GM12874 (cell line): ENCODE data around the gene EXOC1L.

Experiments
- TF ChIP-seq, protein P1 (sequence below): IDR thresholded peaks from 2 replicates; pipeline ENCODE4 v1.5.1; 2011; ENCODE audit warnings: low read depth, mild to moderate bottlenecking, control low read depth, low read length, moderate library complexity; ENCODE audit not compliant: insufficient read depth

EXOC1L gene

DNA sequence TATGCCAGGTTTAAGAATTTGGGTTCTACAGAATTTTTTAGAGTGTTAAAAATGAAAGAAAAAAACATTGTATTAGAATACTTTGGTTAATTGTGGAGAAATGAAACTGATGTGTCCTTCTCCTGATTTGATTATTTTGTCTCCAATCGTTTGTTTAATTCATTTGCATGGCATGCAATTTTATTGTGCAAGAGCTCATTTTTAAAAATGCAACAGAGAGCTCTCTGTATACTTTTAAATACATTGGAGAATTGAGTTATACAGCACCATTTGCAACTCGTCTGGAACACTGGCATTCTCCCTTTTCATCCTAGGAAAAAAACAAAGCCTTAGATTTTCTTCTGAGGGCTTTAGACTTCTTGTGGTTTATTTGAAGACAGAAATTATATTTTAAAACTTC is 689 bp downstream of the EXOC1L start:
- TF ChIP-seq, protein P1, sequence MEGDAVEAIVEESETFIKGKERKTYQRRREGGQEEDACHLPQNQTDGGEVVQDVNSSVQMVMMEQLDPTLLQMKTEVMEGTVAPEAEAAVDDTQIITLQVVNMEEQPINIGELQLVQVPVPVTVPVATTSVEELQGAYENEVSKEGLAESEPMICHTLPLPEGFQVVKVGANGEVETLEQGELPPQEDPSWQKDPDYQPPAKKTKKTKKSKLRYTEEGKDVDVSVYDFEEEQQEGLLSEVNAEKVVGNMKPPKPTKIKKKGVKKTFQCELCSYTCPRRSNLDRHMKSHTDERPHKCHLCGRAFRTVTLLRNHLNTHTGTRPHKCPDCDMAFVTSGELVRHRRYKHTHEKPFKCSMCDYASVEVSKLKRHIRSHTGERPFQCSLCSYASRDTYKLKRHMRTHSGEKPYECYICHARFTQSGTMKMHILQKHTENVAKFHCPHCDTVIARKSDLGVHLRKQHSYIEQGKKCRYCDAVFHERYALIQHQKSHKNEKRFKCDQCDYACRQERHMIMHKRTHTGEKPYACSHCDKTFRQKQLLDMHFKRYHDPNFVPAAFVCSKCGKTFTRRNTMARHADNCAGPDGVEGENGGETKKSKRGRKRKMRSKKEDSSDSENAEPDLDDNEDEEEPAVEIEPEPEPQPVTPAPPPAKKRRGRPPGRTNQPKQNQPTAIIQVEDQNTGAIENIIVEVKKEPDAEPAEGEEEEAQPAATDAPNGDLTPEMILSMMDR: no peak

GRCh38 chr4:55822329-55822728 is 2.7 kb downstream of the EXOC1L start:
- TF ChIP-seq, protein P1: no peak

DNA sequence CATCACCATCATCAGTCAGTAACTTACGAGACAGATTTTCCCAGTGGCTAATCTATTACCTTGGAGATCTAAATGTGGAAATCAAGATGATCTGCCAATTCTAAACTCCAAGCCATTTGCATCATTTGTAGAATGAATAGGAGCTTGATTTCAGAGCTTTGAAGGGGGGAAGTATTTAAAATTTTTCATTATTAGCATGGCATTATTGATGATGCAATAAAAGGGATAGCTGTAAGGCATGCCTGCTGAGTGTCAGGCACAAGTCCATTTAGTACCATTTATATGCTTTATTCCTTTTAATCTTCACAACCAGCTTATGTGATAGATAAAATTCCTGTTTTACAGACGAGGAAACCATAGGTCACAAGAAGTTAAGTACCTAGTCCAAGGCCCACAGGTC is 5.3 kb downstream of the EXOC1L start:
- TF ChIP-seq, protein P1: no peak

GRCh38 chr4:55826986-55827385 is 7.4 kb downstream of the EXOC1L start:
- TF ChIP-seq, protein P1: no peak

DNA sequence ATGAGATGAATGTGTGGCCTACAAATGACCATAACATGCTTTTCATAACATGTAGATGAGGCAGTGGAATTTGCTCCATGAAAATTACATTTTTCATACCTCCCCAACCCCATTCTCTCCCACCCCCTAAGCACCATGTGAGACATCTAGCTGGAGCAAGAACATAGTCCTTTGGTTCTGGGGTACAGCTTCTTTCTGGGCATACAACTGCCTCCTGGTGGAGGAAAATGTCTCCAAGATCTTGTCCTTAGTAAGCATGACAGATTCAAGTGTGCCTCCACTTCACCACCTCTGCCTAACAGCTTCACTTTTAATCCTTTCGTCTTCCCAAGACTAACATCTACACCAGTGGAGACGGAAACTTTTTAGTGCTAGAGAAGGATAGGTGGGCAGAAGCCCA is 8.0 kb downstream of the EXOC1L start:
- TF ChIP-seq, protein P1: no peak

GRCh38 chr4:55830048-55830447 is 10.5 kb downstream of the EXOC1L start:
- TF ChIP-seq, protein P1: no peak

GRCh38 chr4:55830716-55831115 is 11.1 kb downstream of the EXOC1L start:
- TF ChIP-seq, protein P1: no peak

DNA sequence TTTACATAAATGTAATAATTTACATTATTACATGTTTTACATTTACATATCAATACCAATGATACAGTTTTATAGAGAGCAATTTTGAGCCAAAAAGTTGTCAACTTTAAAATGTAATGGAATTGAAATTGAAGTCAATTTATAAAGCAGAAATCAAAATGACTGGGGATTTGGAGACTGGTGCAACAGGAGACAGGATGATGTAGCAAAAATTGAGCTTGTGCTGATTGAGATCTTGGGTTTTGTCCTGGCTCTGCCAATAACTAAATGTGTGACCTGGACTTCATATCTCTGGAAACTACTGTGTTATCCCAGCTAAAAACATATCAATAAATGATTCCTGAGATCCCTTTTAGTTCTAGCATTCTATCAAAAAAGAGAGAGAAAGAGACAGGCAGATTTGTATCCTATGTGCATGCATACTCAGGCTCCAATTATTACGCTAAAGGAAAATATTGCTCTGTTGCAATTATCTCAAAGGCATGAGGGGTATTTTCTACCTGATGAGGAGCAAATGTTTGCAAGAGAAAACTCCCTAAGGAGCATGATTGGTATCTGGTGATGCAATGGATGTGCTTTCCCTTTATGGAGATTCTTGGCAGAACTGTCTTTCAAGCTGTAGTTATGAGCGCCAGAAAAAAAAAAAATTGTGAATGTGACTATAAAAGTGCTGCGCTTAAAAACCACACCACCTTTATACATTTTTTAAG is 14.7 kb downstream of the EXOC1L start:
- TF ChIP-seq, protein P1: no peak
